GM23338 (cell line): ENCODE measurements around the gene TRPC4AP. TPM values are rescaled to one million over a fixed set of nuclear protein-coding genes. Genes with fewer than 3 reads are reported as not detected.

Source experiments
- ATAC-seq: fragments of 200-7000 bp; cut with Tn5 transposase; 3 replicates; pipeline ENCODE4 v1.9.1; 2020
- DNase-seq: peaks from one replicate; pipeline ENCODE4 v3.0.0-alpha.2; 2015; ENCODE audit warnings: low spot score
- H2AFZ ChIP-seq: fragments of 200-600 bp; sonication (generic); 2 replicates; pipeline ENCODE4 v1.8.0; 2016; ENCODE audit warnings: antibody characterized with exemption, mild to moderate bottlenecking, moderate library complexity
- H3F3A ChIP-seq: fragments of 200-600 bp; sonication (generic); replicated peaks from 2 replicates; pipeline ENCODE4 v1.8.0; 2017; ENCODE audit warnings: antibody characterized with exemption, mixed run types, low read depth
- H3K27ac ChIP-seq: fragments of 200-600 bp; sonication (generic); 2 replicates; pipeline ENCODE4 v1.6.1; 2016; ENCODE audit warnings: low read depth
- H3K27me3 ChIP-seq: fragments of 200-600 bp; sonication (generic); 2 replicates; pipeline ENCODE4 v1.8.0; 2016; ENCODE audit warnings: mild to moderate bottlenecking, mixed run types, moderate library complexity; ENCODE audit not compliant: insufficient read depth
- H3K36me3 ChIP-seq: fragments of 200-600 bp; sonication (generic); 2 replicates; pipeline ENCODE4 v1.8.0; 2016; ENCODE audit warnings: mild to moderate bottlenecking; ENCODE audit not compliant: insufficient read depth
- H3K4me1 ChIP-seq: fragments of 200-600 bp; sonication (generic); 2 replicates; pipeline ENCODE4 v1.8.0; 2016; ENCODE audit warnings: mild to moderate bottlenecking, moderate library complexity; ENCODE audit not compliant: insufficient read depth
- H3K4me2 ChIP-seq: fragments of 200-600 bp; sonication (generic); 2 replicates; pipeline ENCODE4 v1.7.1; 2017; ENCODE audit warnings: mixed run types
- H3K4me3 ChIP-seq: fragments of 200-600 bp; sonication (generic); 2 replicates; pipeline ENCODE4 v1.6.1; 2016; ENCODE audit warnings: mixed run types
- H3K79me2 ChIP-seq: fragments of 200-600 bp; sonication (generic); replicated peaks from 2 replicates; pipeline ENCODE4 v1.8.0; 2017; ENCODE audit warnings: mild to moderate bottlenecking; ENCODE audit not compliant: insufficient read depth
- H3K9me2 ChIP-seq: fragments of 200-600 bp; sonication (generic); 2 replicates; pipeline ENCODE4 v1.8.0; 2017; ENCODE audit not compliant: insufficient read depth
- H4K20me1 ChIP-seq: fragments of 200-600 bp; sonication (generic); replicated peaks from 2 replicates; pipeline ENCODE4 v1.8.0; 2017; ENCODE audit warnings: mild to moderate bottlenecking; ENCODE audit not compliant: insufficient read depth
- H3K27ac Mint-ChIP-seq: 2 replicates; pipeline ENCODE4 v1.8.0; 2020; ENCODE audit warnings: inconsistent platforms, mild to moderate bottlenecking, moderate library complexity, mixed read lengths
- H3K27me3 Mint-ChIP-seq: 3 replicates; pipeline ENCODE4 v1.8.0; 2022; ENCODE audit warnings: low read depth, mild to moderate bottlenecking, moderate library complexity, mixed read lengths, inconsistent platforms; ENCODE audit not compliant: insufficient read depth, poor library complexity
- H3K36me3 Mint-ChIP-seq: 3 replicates; pipeline ENCODE4 v1.8.0; 2021; ENCODE audit warnings: low read depth, mild to moderate bottlenecking, inconsistent platforms, moderate library complexity, mixed read lengths
- H3K4me1 Mint-ChIP-seq: 3 replicates; pipeline ENCODE4 v1.8.0; 2020; ENCODE audit warnings: mild to moderate bottlenecking, inconsistent platforms, mixed read lengths
- H3K4me3 Mint-ChIP-seq: 3 replicates; pipeline ENCODE4 v1.8.0; 2021; ENCODE audit warnings: moderate library complexity, mild to moderate bottlenecking, inconsistent platforms, mixed read lengths
- H3K9me3 Mint-ChIP-seq: 3 replicates; pipeline ENCODE4 v1.8.0; 2020; ENCODE audit warnings: moderate library complexity, mild to moderate bottlenecking, inconsistent platforms, mixed read lengths
- EZH2phosphoT487 ChIP-seq: fragments of 200-600 bp; sonication (generic); IDR thresholded peaks from one replicate; pipeline ENCODE4 v1.8.1; 2018; ENCODE audit warnings: antibody characterized with exemption; ENCODE audit not compliant: unreplicated experiment
- JUNB ChIP-seq: IDR thresholded peaks from one replicate; pipeline ENCODE4 v1.6.1; 2016; ENCODE audit warnings: antibody characterized with exemption; ENCODE audit not compliant: unreplicated experiment
- NANOG ChIP-seq: IDR thresholded peaks from 2 replicates; pipeline ENCODE4 v1.6.1; 2016; ENCODE audit warnings: antibody characterized with exemption, borderline replicate concordance
- ZNF331 ChIP-seq: fragments of 250-450 bp; sonication (Bioruptor Pico); IDR thresholded peaks from 2 replicates; pipeline ENCODE4 v1.5.0; 2020; ENCODE audit warnings: low read depth, mild to moderate bottlenecking, moderate library complexity
- polyA plus RNA-seq: library from polyadenylated mRNA; unstranded; fragments of >200 nt; fragmentation: Nextera tagmentation; extraction: Ambion mirVana; gene quantifications from 2 replicates; pipeline ENCODE4 v1.2.1, GENCODE V29; 2016
- total RNA-seq: library from RNA; depleted of rRNA; stranded (reverse); fragments of >200 nt; shearing (Covaris generic); gene quantifications from 2 replicates; pipeline ENCODE4 v1.2.3, GENCODE V29; 2014
- TF ChIP-seq, protein P1 (sequence below), 2 experiments: fragments of 200-600 bp in 1 of 2; sonication (generic) in 1 of 2; conservative IDR thresholded peaks; 2 replicates each; pipeline versions ENCODE4 v1.5.1 to v1.6.1; 2016 to 2017; ENCODE audit warnings: antibody characterized with exemption in 2 of 2, low read depth in 2 of 2, mild to moderate bottlenecking in 2 of 2, moderate library complexity in 1 of 2
- TF ChIP-seq, protein P2 (sequence below): IDR thresholded peaks from one replicate; pipeline ENCODE4 v1.6.1; 2018; ENCODE audit warnings: antibody characterized with exemption; ENCODE audit not compliant: unreplicated experiment
- TF ChIP-seq, protein P3 (sequence below): IDR thresholded peaks from 2 replicates; pipeline ENCODE4 v1.6.1; 2016; ENCODE audit warnings: antibody characterized with exemption

TRPC4AP gene
- total and polyA plus RNA-seq, 2 experiments from 2014 or later = 48.8 to 89.5 TPM

- DNase-seq (no peak), ATAC-seq (no peak)
- peaks cover 24% of the 10 kb centered on the region for H3K4me1 Mint-ChIP-seq
- Histone ChIP-seq H3F3A (peaks cover 8% of the 10 kb centered on the region), H3K9me2 (no peaks in the 10 kb centered on the region), H3K4me2 (peak overlapping the region; percentile 95), H3K36me3 (no peaks in the 10 kb centered on the region), H3K4me1 (peaks cover 25% of the 10 kb centered on the region), H2AFZ (peak overlapping the region; percentile 90), H3K79me2 (peaks cover 38% of the 10 kb centered on the region), H3K27me3 (no peaks in the 10 kb centered on the region), H3K27ac (peak overlapping the region; percentile 81; the same call in 1 of the 2 replicates), H4K20me1 (peaks cover 14% of the 10 kb centered on the region; the same call in 1 of the 2 replicates), H3K4me3 (peak overlapping the region; percentile 87)
- peak overlapping the region; percentile 85 for H3K4me3 Mint-ChIP-seq
- H3K9me3 Mint-ChIP-seq = peaks cover 3% of the 10 kb centered on the region; the same call in 1 of the 3 replicates
- peak overlapping the region; percentile 98 for H3K27ac Mint-ChIP-seq
- no peak for TF ChIP-seq EZH2phosphoT487
- TF ChIP-seq ZNF331 = no peak
- TF ChIP-seq, protein P1, sequence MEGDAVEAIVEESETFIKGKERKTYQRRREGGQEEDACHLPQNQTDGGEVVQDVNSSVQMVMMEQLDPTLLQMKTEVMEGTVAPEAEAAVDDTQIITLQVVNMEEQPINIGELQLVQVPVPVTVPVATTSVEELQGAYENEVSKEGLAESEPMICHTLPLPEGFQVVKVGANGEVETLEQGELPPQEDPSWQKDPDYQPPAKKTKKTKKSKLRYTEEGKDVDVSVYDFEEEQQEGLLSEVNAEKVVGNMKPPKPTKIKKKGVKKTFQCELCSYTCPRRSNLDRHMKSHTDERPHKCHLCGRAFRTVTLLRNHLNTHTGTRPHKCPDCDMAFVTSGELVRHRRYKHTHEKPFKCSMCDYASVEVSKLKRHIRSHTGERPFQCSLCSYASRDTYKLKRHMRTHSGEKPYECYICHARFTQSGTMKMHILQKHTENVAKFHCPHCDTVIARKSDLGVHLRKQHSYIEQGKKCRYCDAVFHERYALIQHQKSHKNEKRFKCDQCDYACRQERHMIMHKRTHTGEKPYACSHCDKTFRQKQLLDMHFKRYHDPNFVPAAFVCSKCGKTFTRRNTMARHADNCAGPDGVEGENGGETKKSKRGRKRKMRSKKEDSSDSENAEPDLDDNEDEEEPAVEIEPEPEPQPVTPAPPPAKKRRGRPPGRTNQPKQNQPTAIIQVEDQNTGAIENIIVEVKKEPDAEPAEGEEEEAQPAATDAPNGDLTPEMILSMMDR (conservative IDR thresholded peaks at IDR 0.05; ENCODE audit: low read depth in 2 of 2) = no peak
- no peak for TF ChIP-seq NANOG
- no peak for TF ChIP-seq JUNB
- TF ChIP-seq, protein P2, sequence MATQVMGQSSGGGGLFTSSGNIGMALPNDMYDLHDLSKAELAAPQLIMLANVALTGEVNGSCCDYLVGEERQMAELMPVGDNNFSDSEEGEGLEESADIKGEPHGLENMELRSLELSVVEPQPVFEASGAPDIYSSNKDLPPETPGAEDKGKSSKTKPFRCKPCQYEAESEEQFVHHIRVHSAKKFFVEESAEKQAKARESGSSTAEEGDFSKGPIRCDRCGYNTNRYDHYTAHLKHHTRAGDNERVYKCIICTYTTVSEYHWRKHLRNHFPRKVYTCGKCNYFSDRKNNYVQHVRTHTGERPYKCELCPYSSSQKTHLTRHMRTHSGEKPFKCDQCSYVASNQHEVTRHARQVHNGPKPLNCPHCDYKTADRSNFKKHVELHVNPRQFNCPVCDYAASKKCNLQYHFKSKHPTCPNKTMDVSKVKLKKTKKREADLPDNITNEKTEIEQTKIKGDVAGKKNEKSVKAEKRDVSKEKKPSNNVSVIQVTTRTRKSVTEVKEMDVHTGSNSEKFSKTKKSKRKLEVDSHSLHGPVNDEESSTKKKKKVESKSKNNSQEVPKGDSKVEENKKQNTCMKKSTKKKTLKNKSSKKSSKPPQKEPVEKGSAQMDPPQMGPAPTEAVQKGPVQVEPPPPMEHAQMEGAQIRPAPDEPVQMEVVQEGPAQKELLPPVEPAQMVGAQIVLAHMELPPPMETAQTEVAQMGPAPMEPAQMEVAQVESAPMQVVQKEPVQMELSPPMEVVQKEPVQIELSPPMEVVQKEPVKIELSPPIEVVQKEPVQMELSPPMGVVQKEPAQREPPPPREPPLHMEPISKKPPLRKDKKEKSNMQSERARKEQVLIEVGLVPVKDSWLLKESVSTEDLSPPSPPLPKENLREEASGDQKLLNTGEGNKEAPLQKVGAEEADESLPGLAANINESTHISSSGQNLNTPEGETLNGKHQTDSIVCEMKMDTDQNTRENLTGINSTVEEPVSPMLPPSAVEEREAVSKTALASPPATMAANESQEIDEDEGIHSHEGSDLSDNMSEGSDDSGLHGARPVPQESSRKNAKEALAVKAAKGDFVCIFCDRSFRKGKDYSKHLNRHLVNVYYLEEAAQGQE = no peak
- peaks cover 3% of the 10 kb centered on the region for H3K27me3 Mint-ChIP-seq
- peaks cover 5% of the 10 kb centered on the region; the same call in 2 of the 3 replicates for H3K36me3 Mint-ChIP-seq
Observed at GRCh38 chr20:35093267-35093884, 769 bp upstream of the TRPC4AP start.

GRCh38 chr20:35091816-35092523, 637 bp downstream of the TRPC4AP start:
- H3K27me3 Mint-ChIP-seq = peaks cover 3% of the 10 kb centered on the region
- peak overlapping the region; percentile 30 for H3K27ac Mint-ChIP-seq
- H3K4me3 Mint-ChIP-seq = peak overlapping the region; percentile 85
- H2AFZ ChIP-seq = 0 out of 2 replicates have a peak overlapping the region, but pooled peaks have one; percentile 45
- H3K36me3 ChIP-seq = no peaks in the 10 kb centered on the region
- H3K36me3 Mint-ChIP-seq = peaks cover 12% of the 10 kb centered on the region; the same call in 2 of the 3 replicates
- H3K4me2 ChIP-seq = peak overlapping the region; percentile 95
- H3K9me2 ChIP-seq = no peaks in the 10 kb centered on the region
- H3K4me1 Mint-ChIP-seq = peaks cover 24% of the 10 kb centered on the region
- no peaks in the 10 kb centered on the region for H3K27me3 ChIP-seq
- H4K20me1 ChIP-seq = peaks cover 14% of the 10 kb centered on the region; the same call in 1 of the 2 replicates
- H3F3A ChIP-seq = peaks cover 5% of the 10 kb centered on the region
- H3K79me2 ChIP-seq = peaks cover 52% of the 10 kb centered on the region
- H3K27ac ChIP-seq = peak overlapping the region; percentile 72
- H3K4me3 ChIP-seq = peak overlapping the region; percentile 87
- no peaks in the 10 kb centered on the region; the same call in 2 of the 3 replicates for H3K9me3 Mint-ChIP-seq
- DNase-seq = no peak
- H3K4me1 ChIP-seq = peaks cover 25% of the 10 kb centered on the region
- ATAC-seq = no peak
- TF ChIP-seq, protein P3, sequence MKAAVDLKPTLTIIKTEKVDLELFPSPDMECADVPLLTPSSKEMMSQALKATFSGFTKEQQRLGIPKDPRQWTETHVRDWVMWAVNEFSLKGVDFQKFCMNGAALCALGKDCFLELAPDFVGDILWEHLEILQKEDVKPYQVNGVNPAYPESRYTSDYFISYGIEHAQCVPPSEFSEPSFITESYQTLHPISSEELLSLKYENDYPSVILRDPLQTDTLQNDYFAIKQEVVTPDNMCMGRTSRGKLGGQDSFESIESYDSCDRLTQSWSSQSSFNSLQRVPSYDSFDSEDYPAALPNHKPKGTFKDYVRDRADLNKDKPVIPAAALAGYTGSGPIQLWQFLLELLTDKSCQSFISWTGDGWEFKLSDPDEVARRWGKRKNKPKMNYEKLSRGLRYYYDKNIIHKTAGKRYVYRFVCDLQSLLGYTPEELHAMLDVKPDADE = no peak
